Brain microvascular endothelial cell (primary cell): ENCODE data around the gene MYLK2.

ENCODE experiments used
- DNase-seq: peaks from one replicate; pipeline ENCODE4 v3.0.0-alpha.2; 2020
- H3K27ac ChIP-seq: fragments of 250-450 bp; sonication (Bioruptor Pico); 2 replicates; pipeline ENCODE4 v1.5.1; 2020; ENCODE audit warnings: mild to moderate bottlenecking, moderate library complexity
- H3K27me3 ChIP-seq: fragments of 250-450 bp; sonication (Bioruptor Pico); replicated peaks from 2 replicates; pipeline ENCODE4 v1.5.1; 2020; ENCODE audit warnings: mild to moderate bottlenecking
- H3K36me3 ChIP-seq: fragments of 250-450 bp; sonication (Bioruptor Pico); replicated peaks from 2 replicates; pipeline ENCODE4 v1.5.1; 2020; ENCODE audit warnings: mild to moderate bottlenecking
- H3K4me3 ChIP-seq: 2 replicates; pipeline ENCODE4 v1.5.1; 2011; ENCODE audit warnings: low read depth, mild to moderate bottlenecking, control low read depth, low read length, moderate library complexity
- in situ Hi-C: cut with HindIII; loops from 2 replicates; pipeline ENCODE4 v1.10.0; 2017; ENCODE audit warnings: low sequenced_read_pairs, low pct_ligation_motif_present
- TF ChIP-seq, protein P1 (sequence below): IDR thresholded peaks from 2 replicates; pipeline ENCODE4 v1.5.1; 2011; ENCODE audit warnings: low read depth, mild to moderate bottlenecking, moderate library complexity, low read length, control low read depth, inconsistent platforms; ENCODE audit errors: missing control alignments

The MYLK2 gene

DNA sequence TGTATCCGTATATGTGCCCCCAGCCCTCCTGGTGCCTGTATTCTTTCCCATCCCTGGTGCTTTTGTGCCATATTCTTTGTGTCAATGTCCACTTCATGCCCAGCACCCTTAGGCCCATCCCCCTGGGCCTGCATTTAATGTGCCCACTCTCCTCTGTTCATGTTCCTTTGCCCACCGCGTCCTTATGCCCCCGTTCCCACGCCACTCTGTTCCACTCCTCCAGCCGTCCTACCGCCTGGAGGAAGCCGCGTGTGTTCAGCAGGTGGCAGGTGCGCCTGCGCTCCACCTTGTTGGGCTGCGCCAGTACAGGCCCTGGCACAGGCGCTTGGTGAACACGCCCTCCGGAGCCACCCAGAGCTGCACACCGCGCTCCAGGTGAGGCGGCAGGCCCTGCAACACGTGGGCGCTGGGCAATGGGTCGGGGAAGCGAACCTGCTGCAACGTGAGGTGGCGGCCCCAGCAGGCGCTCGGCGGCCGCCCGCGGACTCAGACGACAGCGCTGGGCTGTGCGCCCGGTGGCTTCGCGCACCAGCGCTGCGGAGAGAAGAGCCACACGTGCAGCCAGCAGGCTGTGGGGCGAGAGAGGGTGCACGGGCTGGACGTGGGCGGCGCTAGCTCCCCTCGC is 30.3 kb downstream of the MYLK2 start:
- no peak overlapping the region for H3K27ac ChIP-seq
- in situ Hi-C loops = no loop called here
- no peaks in the 10 kb centered on the region for H3K36me3 ChIP-seq
- peaks cover 5% of the 10 kb centered on the region for H3K27me3 ChIP-seq
- no peak for DNase-seq
- TF ChIP-seq, protein P1, sequence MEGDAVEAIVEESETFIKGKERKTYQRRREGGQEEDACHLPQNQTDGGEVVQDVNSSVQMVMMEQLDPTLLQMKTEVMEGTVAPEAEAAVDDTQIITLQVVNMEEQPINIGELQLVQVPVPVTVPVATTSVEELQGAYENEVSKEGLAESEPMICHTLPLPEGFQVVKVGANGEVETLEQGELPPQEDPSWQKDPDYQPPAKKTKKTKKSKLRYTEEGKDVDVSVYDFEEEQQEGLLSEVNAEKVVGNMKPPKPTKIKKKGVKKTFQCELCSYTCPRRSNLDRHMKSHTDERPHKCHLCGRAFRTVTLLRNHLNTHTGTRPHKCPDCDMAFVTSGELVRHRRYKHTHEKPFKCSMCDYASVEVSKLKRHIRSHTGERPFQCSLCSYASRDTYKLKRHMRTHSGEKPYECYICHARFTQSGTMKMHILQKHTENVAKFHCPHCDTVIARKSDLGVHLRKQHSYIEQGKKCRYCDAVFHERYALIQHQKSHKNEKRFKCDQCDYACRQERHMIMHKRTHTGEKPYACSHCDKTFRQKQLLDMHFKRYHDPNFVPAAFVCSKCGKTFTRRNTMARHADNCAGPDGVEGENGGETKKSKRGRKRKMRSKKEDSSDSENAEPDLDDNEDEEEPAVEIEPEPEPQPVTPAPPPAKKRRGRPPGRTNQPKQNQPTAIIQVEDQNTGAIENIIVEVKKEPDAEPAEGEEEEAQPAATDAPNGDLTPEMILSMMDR = no peak
- H3K4me3 ChIP-seq = no peak overlapping the region

DNA sequence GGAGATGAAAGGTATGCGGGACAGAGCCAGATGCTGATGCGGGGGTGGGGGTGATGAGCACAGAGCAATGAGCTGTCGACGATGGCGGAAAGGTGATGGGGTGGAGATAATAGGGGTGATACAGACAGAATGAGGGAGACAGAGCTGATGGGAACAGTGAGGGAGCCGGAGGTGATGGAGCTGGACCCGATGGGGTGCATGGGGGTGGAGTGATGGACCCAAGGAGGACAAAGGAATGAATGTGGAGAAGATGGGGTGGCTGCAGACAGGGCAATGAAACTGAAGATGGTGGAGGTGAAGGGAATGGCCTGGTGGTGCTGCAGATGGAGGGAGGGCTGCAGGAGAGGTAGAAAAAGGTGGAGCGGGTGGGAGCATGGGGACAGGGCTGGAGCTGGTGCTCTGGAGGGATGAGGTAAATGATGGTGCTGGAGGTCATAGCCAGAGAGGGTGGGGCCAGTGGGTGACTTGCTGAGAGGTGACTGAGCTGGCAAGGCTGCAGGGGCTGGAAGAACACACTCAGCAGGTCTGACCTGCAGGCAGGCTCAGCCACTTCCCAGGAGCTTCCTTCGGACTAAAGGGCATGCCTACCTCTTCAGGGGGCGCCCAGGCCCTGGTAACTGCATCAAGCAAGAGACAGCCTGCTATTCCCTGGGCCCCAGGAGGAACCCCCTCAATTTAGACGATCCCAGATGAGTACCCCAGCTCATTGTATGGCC is 32.2 kb downstream of the MYLK2 start:
- H3K27me3 ChIP-seq = peaks cover 12% of the 10 kb centered on the region
- no peak for DNase-seq
- H3K36me3 ChIP-seq = no peaks in the 10 kb centered on the region
- no peak overlapping the region for H3K27ac ChIP-seq
- in situ Hi-C loops = no loop called here
- TF ChIP-seq, protein P1 = no peak
- H3K4me3 ChIP-seq = no peak overlapping the region

DNA sequence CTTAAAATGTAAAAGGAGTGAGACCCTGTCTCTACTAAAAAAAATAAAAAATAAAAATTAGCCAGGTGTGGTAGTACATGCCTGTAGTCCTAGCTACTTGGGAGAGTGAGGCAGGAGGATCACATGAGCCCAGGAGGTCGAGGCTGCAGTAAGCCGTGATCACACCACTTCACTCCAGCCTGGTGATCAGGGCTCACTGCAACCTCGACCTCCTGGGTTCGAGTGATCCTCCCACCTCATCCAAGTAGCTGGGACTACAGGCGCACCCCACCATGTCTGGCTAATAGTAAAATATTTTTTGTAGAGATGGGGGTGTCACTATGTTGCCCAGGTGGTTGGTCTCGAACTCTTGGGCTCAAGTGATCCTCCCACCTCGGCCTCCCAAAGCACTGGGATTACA is 34.3 kb downstream of the MYLK2 start:
- in situ Hi-C loops = no loop called here

DNA sequence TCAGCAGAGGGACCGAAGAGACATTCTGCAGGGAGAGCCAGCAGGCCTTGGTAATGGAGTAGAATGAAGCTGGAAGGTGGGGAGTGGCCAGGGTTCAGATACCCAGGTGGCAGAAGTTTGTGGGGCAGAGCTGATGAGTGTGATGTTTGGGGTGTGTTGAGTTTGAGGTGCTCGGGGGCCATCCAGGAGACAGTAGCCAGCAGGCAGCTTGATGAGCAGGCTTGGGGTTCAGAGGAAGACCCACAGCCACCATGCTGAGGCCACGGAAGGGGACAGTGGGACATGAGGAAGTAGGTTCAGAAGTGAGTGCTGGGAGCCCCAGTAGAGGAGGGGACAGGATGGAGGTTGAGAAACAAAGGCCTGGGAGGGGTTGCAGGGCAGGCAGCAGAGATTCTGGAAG is 37.4 kb downstream of the MYLK2 start:
- Histone ChIP-seq H3K4me3 (no peak overlapping the region), H3K27ac (no peak overlapping the region), H3K27me3 (peaks cover 19% of the 10 kb centered on the region), H3K36me3 (no peaks in the 10 kb centered on the region)
- no peak for DNase-seq
- in situ Hi-C loops = no loop called here
- TF ChIP-seq, protein P1 = no peak

More for the DNA sequence above, 34.3 kb downstream of the MYLK2 start:
- Histone ChIP-seq H3K27ac (no peak overlapping the region), H3K36me3 (no peaks in the 10 kb centered on the region), H3K4me3 (no peak overlapping the region), H3K27me3 (peaks cover 15% of the 10 kb centered on the region)
- no peak for DNase-seq
- TF ChIP-seq, protein P1 = no peak

DNA sequence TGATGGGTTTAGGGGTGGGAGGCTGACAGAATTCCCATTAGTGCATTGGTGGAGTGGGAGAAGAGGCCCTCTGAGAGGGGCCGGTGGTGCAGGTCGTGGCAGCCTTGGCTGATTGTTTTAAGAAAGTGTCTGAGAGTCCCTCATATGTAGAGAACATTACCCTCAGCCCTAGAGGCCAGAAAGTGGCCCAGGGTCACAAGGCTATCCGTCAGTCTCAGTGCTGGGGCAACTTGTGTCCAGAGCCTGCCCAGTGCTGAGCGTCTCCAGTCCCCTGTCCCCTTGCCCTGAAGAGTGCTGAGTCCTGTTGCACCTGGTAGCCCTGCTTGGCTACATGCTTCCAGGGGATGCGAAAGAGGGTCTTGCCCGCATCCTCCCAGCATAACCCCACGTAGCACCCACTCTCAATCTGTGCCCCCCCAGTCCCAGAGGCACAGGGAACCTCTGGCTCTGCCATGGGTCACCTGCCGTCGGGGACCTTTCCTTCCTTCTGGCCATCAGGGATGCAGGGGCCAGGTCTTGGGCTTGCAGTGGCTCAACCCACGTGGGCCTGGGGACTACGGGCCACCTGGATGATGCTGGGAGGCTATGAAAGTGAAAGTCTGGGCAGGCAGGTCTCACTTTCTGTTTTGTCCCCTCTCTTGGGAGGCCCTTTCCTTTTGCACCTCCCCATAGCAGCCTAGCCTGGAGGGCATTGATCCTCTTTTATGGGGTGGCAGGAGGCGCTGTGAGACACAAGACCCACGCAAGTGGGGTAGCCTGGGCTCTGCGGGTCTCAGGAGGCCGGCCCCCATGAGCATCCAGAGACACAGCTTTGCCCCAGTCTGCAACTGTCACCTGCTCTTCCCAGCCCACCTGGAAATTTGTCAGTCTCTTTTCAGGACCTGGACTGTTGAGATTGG is 39.0 kb downstream of the MYLK2 start:
- TF ChIP-seq, protein P1 = no peak
- in situ Hi-C loops = no loop called here
- peaks cover 19% of the 10 kb centered on the region for H3K27me3 ChIP-seq

More for the DNA sequence above, 39.0 kb downstream of the MYLK2 start:
- H3K36me3 ChIP-seq = no peaks in the 10 kb centered on the region
- H3K4me3 ChIP-seq = no peak overlapping the region
- DNase-seq = no peak
- H3K27ac ChIP-seq = no peak overlapping the region
